ENCODE data around the gene CACFD1.

CACFD1 gene

DNA sequence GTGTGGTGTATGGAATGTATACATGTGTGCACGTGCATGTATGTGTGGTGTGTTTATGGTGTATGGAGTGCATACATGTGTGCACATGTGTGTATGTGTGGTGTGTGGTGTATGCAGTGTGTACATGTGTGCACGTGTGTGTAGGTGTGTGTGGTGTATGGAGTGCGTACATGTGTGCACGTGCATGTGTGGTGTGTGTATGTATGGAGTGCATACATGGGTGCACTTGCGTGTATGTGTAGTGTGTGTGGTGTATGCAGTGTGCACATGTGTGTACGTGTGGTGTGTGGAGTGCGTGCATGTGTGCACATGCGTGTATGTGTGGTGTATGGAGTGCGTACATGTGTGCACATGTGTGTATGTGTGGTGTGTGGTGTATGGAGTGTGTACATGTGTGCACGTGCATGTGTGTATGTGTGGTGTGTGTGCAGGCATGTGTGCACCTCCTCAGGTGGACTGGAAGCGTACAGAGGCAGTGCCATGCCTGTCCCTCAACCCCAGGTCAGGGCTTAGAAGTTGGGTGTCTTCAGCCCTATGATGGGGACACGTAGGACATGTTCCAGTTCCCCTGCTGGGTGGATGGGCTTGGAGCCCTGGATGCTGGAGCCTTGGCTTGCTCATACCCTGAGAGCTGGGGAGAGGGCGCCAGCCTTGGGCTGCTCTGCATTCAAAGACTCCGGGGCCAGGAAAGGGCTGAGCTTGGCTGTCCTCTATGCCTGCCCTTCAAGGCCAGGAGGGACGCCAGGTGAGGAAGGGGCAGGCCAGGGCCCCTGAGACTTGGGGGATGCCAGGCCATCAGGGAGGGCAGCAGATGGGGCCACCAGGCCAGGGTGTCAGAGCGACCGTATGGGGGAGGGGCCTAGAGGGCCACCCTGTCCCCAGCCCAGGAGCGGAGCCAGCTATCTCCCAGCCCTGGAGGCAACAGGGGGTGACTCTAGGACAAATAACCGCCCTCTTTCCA lies 52.8 kb downstream of the CACFD1 start:
- Histone ChIP-seq H2AFZ (ENCODE audit: low read depth, low read length) (no peak overlapping the region), H3K4me2 (ENCODE audit: insufficient read depth, low read length) (no peak overlapping the region), H3K36me3 (ENCODE audit: insufficient read depth, low read length) (no peaks in the 10 kb centered on the region), H3K9me3 (ENCODE audit: insufficient read depth, low read length, severe bottlenecking) (no peaks in the 10 kb centered on the region), H3K9ac (ENCODE audit: low read depth, low read length) (no peak overlapping the region), H3K27ac (ENCODE audit: low read length) (no peak overlapping the region), H3K4me3 (ENCODE audit: low read depth in 1 of 2, low read length in 2 of 2) (no peak overlapping the region), H3K4me1 (ENCODE audit: insufficient read depth, low read length) (no peaks in the 10 kb centered on the region), H3K79me2 (ENCODE audit: insufficient read depth, low read length) (no peaks in the 10 kb centered on the region), H4K20me1 (ENCODE audit: insufficient read depth, low read length) (no peaks in the 10 kb centered on the region; the same call in 1 of the 2 replicates), H3K27me3 (ENCODE audit: insufficient read depth, low read length, poor library complexity) (peaks cover 4% of the 10 kb centered on the region)
- DNase-seq, result no peak
- TF ChIP-seq, protein P1, sequence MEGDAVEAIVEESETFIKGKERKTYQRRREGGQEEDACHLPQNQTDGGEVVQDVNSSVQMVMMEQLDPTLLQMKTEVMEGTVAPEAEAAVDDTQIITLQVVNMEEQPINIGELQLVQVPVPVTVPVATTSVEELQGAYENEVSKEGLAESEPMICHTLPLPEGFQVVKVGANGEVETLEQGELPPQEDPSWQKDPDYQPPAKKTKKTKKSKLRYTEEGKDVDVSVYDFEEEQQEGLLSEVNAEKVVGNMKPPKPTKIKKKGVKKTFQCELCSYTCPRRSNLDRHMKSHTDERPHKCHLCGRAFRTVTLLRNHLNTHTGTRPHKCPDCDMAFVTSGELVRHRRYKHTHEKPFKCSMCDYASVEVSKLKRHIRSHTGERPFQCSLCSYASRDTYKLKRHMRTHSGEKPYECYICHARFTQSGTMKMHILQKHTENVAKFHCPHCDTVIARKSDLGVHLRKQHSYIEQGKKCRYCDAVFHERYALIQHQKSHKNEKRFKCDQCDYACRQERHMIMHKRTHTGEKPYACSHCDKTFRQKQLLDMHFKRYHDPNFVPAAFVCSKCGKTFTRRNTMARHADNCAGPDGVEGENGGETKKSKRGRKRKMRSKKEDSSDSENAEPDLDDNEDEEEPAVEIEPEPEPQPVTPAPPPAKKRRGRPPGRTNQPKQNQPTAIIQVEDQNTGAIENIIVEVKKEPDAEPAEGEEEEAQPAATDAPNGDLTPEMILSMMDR (IDR thresholded peaks at IDR 0.05; ENCODE audit: borderline replicate concordance, extremely low read depth, low read length, poor library complexity, severe bottlenecking), result no peak
- no peak for TF ChIP-seq EZH2 (IDR thresholded peaks at IDR 0.05; ENCODE audit: borderline replicate concordance, low read depth, low read length, severe bottlenecking)
- no peak for ATAC-seq (ENCODE audit: insufficient read depth, low read depth)

DNA sequence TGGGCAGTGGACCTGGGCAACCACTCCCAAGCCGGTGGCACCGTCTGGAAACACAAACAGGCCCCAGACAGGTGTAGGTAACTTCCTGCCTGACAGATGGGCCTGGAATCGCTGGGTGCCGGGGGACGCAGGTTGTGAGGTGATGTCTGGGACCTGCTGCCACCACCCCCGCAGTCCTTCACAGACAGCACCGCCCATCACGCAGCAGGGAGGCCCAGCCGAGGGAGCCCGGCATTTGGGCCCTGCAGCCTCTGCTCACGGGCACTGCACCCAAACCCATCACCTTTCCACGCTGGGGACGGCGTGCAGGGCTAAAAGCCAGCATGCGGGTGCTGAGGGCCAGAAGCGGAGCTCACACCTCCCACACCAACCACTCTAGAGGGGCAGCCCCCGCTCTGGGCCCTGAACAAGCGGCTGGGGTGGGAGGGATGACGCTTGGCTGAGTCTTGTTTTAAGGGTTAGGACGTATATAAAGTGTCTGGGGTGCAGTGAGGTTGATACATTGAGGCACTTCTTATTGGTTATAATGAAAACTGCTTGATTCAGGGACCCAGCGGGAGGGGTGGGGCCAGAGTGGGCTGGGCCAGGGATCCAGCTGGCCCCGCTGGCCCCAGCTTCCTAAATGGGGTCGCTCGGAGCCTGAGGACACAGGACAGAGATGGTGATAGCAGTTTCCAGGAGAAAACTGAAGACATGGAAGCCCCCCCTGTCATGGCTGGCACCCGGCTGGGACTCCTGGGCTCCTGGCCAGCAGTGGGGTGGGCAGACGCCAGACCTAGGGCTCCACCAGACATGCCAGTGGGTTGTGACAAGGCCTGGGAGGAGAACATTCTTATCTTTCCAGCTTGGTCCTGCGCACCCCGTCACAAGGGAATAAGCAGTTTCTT lies 53.7 kb downstream of the CACFD1 start:
- Histone ChIP-seq H2AFZ (ENCODE audit: low read depth, low read length) (no peak overlapping the region), H3K27ac (ENCODE audit: low read length) (no peak overlapping the region), H3K36me3 (ENCODE audit: insufficient read depth, low read length) (no peaks in the 10 kb centered on the region), H3K4me1 (ENCODE audit: insufficient read depth, low read length) (no peaks in the 10 kb centered on the region), H3K9me3 (ENCODE audit: insufficient read depth, low read length, severe bottlenecking) (no peaks in the 10 kb centered on the region), H3K79me2 (ENCODE audit: insufficient read depth, low read length) (no peaks in the 10 kb centered on the region), H4K20me1 (ENCODE audit: insufficient read depth, low read length) (no peaks in the 10 kb centered on the region), H3K27me3 (ENCODE audit: insufficient read depth, low read length, poor library complexity) (no peaks in the 10 kb centered on the region), H3K9ac (ENCODE audit: low read depth, low read length) (no peak overlapping the region), H3K4me3 (ENCODE audit: low read depth in 1 of 2, low read length in 2 of 2) (no peak overlapping the region), H3K4me2 (ENCODE audit: insufficient read depth, low read length) (no peak overlapping the region)
- TF ChIP-seq, protein P1 (IDR thresholded peaks at IDR 0.05; ENCODE audit: borderline replicate concordance, extremely low read depth, low read length, poor library complexity, severe bottlenecking), result no peak
- no peak for TF ChIP-seq EZH2 (IDR thresholded peaks at IDR 0.05; ENCODE audit: borderline replicate concordance, low read depth, low read length, severe bottlenecking)
- no peak for DNase-seq
- no peak for ATAC-seq (ENCODE audit: insufficient read depth, low read depth)

DNA sequence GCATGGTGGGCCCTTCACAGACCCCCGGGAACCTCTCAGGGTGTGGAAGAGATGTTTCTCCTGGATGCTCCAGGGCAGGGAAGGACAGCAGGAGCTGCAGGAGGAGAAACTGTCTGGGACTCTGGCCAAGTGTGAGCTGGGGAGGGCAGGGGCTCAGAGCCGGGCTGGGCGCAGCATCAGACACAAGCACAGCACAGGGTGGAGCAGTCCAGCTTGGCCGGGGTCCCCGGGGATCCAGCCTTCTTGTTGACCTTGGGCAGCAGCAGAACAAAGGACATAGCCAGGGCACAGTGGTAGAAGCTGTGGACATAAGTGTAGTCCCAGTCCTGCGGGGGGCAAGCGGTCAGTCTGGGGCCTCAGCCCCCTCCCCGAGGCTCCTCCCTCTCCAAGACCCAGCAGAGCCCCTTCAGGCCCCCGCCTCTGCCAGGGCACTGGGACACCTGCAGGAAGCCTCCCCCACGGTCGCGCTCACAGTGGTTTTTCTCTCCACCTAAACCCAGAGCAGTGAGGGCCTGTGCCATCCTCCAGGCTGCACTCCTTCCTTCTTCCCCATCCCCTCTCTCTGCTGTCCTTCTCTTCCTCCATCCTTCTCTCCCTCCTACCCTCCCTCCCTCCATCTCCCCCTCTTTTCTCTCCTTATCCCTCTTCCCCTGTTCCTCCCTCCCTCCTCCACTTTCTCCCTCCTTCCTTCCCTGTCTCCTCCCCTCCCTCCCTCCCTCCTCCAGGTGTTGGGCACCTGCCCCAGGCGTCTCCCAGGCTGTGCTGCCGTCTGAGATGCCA lies 54.9 kb downstream of the CACFD1 start:
- no peaks in the 10 kb centered on the region for H3K9me3 ChIP-seq (ENCODE audit: insufficient read depth, low read length, severe bottlenecking)
- DNase-seq (no peak), ATAC-seq (ENCODE audit: insufficient read depth, low read depth) (no peak)
- H3K27ac ChIP-seq (ENCODE audit: low read length), result no peak overlapping the region
- no peak overlapping the region for H3K4me3 ChIP-seq (ENCODE audit: low read depth in 1 of 2, low read length in 2 of 2)
- H3K79me2 ChIP-seq (ENCODE audit: insufficient read depth, low read length), result no peaks in the 10 kb centered on the region
- no peaks in the 10 kb centered on the region for H3K36me3 ChIP-seq (ENCODE audit: insufficient read depth, low read length)
- H2AFZ ChIP-seq (ENCODE audit: low read depth, low read length), result no peak overlapping the region
- H4K20me1 ChIP-seq (ENCODE audit: insufficient read depth, low read length), result no peaks in the 10 kb centered on the region
- H3K27me3 ChIP-seq (ENCODE audit: insufficient read depth, low read length, poor library complexity), result no peaks in the 10 kb centered on the region
- H3K4me1 ChIP-seq (ENCODE audit: insufficient read depth, low read length), result no peaks in the 10 kb centered on the region
- H3K4me2 ChIP-seq (ENCODE audit: insufficient read depth, low read length), result no peak overlapping the region
- no peak overlapping the region for H3K9ac ChIP-seq (ENCODE audit: low read depth, low read length)
- TF ChIP-seq, protein P1 (IDR thresholded peaks at IDR 0.05; ENCODE audit: borderline replicate concordance, extremely low read depth, low read length, poor library complexity, severe bottlenecking), result no peak
- TF ChIP-seq EZH2 (IDR thresholded peaks at IDR 0.05; ENCODE audit: borderline replicate concordance, low read depth, low read length, severe bottlenecking), result no peak
